Measurements from ENCODE around the gene CDH13. TPM values are rescaled to one million over a fixed set of nuclear protein-coding genes. Genes with fewer than 3 reads are reported as not detected.

Gene CDH13
- total and polyA plus RNA-seq, 9 donors = 1.9 to 34.2 (median 4.8) TPM

DNA sequence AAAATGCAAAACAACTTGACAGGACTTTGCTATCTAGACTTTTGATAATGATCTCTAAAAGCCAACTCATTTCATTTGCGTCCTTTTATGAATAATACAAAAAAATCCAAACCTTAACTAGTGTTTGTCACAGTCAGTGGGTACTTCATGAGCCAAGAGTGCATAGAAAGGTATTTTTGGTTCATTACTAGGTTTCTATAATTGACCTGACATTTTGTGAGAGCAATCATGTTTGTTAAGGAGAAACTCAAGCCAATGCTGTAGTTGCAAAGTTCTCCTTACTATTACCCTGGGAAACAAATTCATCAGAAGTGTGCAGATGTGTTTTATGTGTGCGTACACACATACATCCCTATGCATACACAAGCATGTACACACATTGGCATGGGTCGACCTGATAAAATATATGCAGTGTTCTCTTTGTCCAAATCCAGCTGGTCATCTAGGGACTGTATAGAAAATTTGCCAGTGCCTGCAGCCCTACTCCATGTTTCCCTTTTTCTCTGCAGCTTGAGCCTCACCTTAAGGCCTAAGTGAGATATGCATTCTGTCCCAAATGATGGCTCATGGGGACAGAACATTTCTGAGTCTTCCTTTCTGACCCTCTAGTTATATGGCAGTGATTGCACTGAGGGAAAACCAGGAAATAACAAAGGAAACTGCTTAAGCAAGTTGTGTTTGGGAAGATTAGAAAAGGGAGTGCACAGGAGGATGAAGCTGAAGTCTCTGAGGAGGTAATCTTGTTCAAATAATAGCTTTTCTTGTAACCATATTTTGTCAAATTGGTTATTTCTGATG lies 128.1 kb downstream of the CDH13 start:
- 79 to 91% (median 84%) methylated on average over 3 of the region's 3 CpGs for WGBS, 3 donors

DNA sequence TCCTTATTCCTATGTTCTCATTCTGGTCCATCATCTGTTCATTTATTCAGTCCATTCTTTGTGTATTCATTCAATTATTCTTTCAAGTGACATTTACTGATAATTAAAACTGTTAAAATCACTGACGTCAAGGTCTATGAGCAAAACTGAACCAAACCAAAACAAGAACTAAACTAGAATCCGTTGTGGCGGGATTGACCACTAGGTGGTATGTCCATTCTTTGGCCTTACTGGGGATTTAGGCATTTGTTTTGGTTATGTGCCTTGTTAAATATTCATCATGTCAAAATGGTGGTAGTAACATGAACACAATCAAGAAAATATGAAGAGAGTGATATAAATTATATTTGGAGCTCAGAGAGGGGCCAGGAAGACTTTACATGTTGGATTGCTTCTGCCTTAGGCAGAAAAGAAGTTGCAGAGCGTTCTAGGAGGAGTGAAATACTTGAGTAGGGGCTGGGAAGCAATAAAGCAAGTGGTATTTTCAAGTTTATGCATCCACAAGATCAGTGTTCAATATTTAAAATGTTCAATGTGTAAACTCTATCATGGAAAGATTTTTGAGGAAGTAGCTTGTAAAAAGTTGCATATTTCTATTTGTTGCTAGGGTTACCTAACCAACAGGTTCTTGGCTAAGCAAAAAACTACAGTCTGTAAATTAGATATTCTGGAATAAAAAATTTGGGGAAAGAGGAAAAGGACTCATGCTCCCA lies 129.0 kb downstream of the CDH13 start:
- intact Hi-C loops (cut with DNase I) = no loop called here
- Histone ChIP-seq H3K27ac (no peak overlapping the region), H3K36me3 (no peaks in the 10 kb centered on the region), H3K4me3 (no peak overlapping the region), H3K9me3 (no peaks in the 10 kb centered on the region), H3K4me1 (ENCODE audit: insufficient read depth) (no peaks in the 10 kb centered on the region), H3K27me3 (no peaks in the 10 kb centered on the region)
- 62 to 75% (median 70%) methylated on average over 4 of the region's 4 CpGs for WGBS, 3 donors
- TF ChIP-seq, protein P1, sequence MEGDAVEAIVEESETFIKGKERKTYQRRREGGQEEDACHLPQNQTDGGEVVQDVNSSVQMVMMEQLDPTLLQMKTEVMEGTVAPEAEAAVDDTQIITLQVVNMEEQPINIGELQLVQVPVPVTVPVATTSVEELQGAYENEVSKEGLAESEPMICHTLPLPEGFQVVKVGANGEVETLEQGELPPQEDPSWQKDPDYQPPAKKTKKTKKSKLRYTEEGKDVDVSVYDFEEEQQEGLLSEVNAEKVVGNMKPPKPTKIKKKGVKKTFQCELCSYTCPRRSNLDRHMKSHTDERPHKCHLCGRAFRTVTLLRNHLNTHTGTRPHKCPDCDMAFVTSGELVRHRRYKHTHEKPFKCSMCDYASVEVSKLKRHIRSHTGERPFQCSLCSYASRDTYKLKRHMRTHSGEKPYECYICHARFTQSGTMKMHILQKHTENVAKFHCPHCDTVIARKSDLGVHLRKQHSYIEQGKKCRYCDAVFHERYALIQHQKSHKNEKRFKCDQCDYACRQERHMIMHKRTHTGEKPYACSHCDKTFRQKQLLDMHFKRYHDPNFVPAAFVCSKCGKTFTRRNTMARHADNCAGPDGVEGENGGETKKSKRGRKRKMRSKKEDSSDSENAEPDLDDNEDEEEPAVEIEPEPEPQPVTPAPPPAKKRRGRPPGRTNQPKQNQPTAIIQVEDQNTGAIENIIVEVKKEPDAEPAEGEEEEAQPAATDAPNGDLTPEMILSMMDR (IDR thresholded peaks at IDR 0.05) = no peak
- TF ChIP-seq POLR2A (IDR thresholded peaks at IDR 0.05) (no peak), EP300 (IDR thresholded peaks at IDR 0.05) (no peak)
- DNase-seq = no peak

More for the DNA sequence above, 128.1 kb downstream of the CDH13 start:
- H3K27ac ChIP-seq = no peak overlapping the region
- no peak for DNase-seq
- TF ChIP-seq EP300 (IDR thresholded peaks at IDR 0.05) (no peak), POLR2A (IDR thresholded peaks at IDR 0.05) (no peak)
- TF ChIP-seq, protein P1 (IDR thresholded peaks at IDR 0.05) = no peak
- H3K4me3 ChIP-seq = no peak overlapping the region
- no peaks in the 10 kb centered on the region for H3K9me3 ChIP-seq
- intact Hi-C loops (cut with DNase I) = no loop called here
- H3K4me1 ChIP-seq (ENCODE audit: insufficient read depth) = no peaks in the 10 kb centered on the region
- no peaks in the 10 kb centered on the region for H3K36me3 ChIP-seq
- no peaks in the 10 kb centered on the region for H3K27me3 ChIP-seq

DNA sequence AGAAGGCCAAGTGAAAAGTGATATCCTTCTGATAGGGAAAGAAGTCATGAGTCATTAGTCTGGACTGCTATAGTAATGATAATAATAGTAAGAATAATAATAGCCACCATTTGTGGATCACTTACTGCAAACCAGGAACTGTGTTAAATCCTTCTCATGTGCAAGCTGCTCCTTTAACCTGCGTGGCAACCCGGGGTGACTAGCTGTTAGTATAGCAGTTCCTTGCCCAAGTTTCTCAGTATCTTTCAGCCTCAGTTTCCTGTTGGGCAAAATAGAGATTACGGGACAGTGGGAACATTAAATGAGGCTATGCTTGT lies 129.5 kb downstream of the CDH13 start:
- DNase-seq = no peak
- Histone ChIP-seq H3K27ac (no peak overlapping the region), H3K27me3 (no peaks in the 10 kb centered on the region), H3K9me3 (no peaks in the 10 kb centered on the region), H3K4me3 (no peak overlapping the region), H3K4me1 (ENCODE audit: insufficient read depth) (no peaks in the 10 kb centered on the region), H3K36me3 (no peaks in the 10 kb centered on the region)
- WGBS, 3 donors = 68 to 81% (median 77%) methylated on average over 3 of the region's 3 CpGs
- TF ChIP-seq, protein P1 (IDR thresholded peaks at IDR 0.05) = no peak
- TF ChIP-seq POLR2A (IDR thresholded peaks at IDR 0.05) (no peak), EP300 (IDR thresholded peaks at IDR 0.05) (no peak)
- intact Hi-C loops (cut with DNase I) = no loop called here

DNA sequence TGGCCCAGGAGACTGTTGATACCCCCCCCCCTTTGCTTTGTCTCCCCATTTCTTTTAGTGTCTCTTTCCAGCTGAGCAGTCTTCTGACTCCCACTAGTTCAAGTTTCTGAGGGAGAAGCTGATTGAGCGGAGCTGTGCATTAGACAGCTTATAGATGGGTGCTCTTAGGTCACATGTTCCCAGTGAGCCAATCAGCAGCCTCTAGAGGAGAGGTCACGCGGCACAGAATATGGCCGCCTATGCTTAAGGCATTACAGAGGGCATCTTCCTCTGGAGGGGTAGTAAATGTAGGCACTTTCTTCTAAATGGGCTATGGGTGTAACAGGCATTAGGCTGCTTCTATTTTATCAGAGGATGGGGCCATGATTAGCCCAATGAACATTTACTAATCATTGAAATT lies 131.6 kb downstream of the CDH13 start:
- Histone ChIP-seq H3K36me3 (no peaks in the 10 kb centered on the region), H3K27ac (no peak overlapping the region), H3K9me3 (no peaks in the 10 kb centered on the region), H3K4me1 (ENCODE audit: insufficient read depth) (no peaks in the 10 kb centered on the region), H3K4me3 (no peak overlapping the region), H3K27me3 (no peaks in the 10 kb centered on the region)
- TF ChIP-seq, protein P1 (IDR thresholded peaks at IDR 0.05) = no peak
- no peak for TF ChIP-seq EP300 (IDR thresholded peaks at IDR 0.05)
- no peak for TF ChIP-seq POLR2A (IDR thresholded peaks at IDR 0.05)
- no peak for DNase-seq
- WGBS, 3 donors = 91 to 99% (median 93%) methylated on average over 4 of the region's 4 CpGs
- intact Hi-C loops (cut with DNase I) = no loop called here
